ENCODE results near the gene NSMF. TPM values are rescaled to one million over a fixed set of nuclear protein-coding genes. Genes with fewer than 3 reads are reported as not detected.

The NSMF gene, protein sequence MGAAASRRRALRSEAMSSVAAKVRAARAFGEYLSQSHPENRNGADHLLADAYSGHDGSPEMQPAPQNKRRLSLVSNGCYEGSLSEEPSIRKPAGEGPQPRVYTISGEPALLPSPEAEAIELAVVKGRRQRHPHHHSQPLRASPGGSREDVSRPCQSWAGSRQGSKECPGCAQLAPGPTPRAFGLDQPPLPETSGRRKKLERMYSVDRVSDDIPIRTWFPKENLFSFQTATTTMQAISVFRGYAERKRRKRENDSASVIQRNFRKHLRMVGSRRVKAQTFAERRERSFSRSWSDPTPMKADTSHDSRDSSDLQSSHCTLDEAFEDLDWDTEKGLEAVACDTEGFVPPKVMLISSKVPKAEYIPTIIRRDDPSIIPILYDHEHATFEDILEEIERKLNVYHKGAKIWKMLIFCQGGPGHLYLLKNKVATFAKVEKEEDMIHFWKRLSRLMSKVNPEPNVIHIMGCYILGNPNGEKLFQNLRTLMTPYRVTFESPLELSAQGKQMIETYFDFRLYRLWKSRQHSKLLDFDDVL
- 56.1 and 57.6 TPM in 2 replicates for total RNA-seq

DNA sequence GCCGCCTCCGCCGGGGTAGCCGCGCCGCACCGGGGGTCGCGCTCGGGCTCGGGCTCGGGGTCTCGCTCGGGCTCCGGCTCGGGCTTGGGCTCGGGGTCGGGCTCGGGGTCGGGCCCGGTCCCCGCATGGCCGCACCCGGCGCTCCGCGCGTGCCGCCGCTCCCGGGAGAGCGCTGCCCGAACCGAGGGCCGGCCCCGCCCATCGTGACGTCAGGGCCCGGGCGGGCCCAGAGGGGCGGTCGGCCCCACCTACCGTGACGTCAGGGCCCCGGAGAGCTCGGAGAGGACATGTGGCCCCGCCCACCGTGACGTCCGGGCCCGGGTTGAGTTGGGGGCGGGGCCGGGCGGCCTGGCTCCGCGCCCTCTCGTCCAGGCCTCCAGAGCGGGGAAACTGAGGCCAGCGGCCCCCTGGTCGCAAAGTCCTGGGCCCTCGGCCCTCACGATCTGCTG, at the start of gene NSMF:
TSS of gene NSMF (minus strand) at position 183 of the 449 bp plus-strand sequence. CDS start 232 bp downstream, outside the sequence.
- intact Hi-C loops (cut with micrococcal nuclease) = loop anchor here (2.0 to 10.0 kb wide), 2 partner anchors 92 to 484 kb away; partner anchors contain the start of genes MRPL41, PNPLA7 and PTGDS
- peaks cover 11% of the 10 kb centered on the region for H3K4me1 Mint-ChIP-seq (ENCODE audit: low read depth)
- DNase-seq (ENCODE audit: low spot score) = peak; percentile 93
- peak within 1 kb of the TSS; percentile 13 for H3K4me3 Mint-ChIP-seq (ENCODE audit: low read depth)
- no peaks in the 10 kb centered on the region for H3K27me3 Mint-ChIP-seq (ENCODE audit: low read depth)
- H3K9me3 Mint-ChIP-seq = no peaks in the 10 kb centered on the region
- H3K36me3 Mint-ChIP-seq (ENCODE audit: low read depth) = peaks cover 18% of the 10 kb centered on the region
- H3K27ac Mint-ChIP-seq = peak within 1 kb of the TSS; percentile 65

DNA sequence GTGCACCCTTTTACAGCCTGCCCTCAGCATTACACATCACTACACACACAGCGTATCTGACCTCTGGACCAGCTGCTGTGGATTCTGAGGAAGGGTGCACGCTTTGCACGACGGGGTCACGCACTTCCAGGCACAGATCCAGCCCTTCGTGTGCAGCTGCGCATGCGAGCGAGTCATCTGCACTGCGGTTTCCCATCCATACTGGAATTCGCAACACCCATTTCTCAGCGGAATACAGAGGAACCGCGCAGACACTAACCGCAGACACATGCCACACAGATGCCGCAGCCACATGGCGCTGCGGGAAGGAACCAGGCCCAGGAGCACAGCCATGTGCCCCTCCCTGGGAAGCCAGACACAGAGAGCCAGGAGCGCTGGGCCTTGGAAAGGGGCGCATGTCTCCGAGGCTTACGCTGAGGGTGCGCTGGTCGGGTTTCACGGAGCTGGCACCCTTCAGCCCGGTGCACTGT, 47.6 kb upstream of the NSMF start:
- no peaks in the 10 kb centered on the region for H3K27me3 Mint-ChIP-seq (ENCODE audit: low read depth)
- no peak for DNase-seq (ENCODE audit: low spot score)
- H3K9me3 Mint-ChIP-seq = peaks cover 10% of the 10 kb centered on the region
- H3K36me3 Mint-ChIP-seq (ENCODE audit: low read depth) = peaks cover 4% of the 10 kb centered on the region
- H3K4me3 Mint-ChIP-seq (ENCODE audit: low read depth) = no peak overlapping the region
- H3K4me1 Mint-ChIP-seq (ENCODE audit: low read depth) = no peaks in the 10 kb centered on the region
- no peak overlapping the region for H3K27ac Mint-ChIP-seq
- intact Hi-C loops (cut with micrococcal nuclease) = no loop called here

DNA sequence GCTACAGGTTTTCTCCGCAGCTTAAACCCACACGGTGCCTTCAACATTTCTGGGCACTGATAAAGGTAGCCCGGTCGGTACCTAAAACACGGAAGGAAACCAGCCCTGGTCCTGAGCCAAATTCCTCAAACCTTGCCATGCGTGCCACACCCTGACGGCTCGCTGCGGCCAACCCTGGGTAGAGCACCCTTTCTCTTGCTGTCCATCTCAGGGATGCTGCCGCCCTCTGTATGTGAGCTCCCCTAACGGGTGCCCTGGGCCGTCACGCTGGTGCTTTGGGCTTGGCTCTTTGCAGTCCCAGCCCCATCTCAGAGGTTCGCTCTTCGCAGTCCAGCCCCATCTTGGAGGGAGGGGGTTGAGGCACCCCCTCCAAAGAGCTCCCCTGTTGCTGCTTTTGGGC, 47.1 kb upstream of the NSMF start:
- H3K4me3 Mint-ChIP-seq (ENCODE audit: low read depth) = no peak overlapping the region
- no peaks in the 10 kb centered on the region for H3K27me3 Mint-ChIP-seq (ENCODE audit: low read depth)
- peaks cover 10% of the 10 kb centered on the region for H3K9me3 Mint-ChIP-seq
- H3K4me1 Mint-ChIP-seq (ENCODE audit: low read depth) = no peaks in the 10 kb centered on the region
- intact Hi-C loops (cut with micrococcal nuclease) = no loop called here
- DNase-seq (ENCODE audit: low spot score) = no peak
- H3K36me3 Mint-ChIP-seq (ENCODE audit: low read depth) = peaks cover 4% of the 10 kb centered on the region
- H3K27ac Mint-ChIP-seq = no peak overlapping the region

DNA sequence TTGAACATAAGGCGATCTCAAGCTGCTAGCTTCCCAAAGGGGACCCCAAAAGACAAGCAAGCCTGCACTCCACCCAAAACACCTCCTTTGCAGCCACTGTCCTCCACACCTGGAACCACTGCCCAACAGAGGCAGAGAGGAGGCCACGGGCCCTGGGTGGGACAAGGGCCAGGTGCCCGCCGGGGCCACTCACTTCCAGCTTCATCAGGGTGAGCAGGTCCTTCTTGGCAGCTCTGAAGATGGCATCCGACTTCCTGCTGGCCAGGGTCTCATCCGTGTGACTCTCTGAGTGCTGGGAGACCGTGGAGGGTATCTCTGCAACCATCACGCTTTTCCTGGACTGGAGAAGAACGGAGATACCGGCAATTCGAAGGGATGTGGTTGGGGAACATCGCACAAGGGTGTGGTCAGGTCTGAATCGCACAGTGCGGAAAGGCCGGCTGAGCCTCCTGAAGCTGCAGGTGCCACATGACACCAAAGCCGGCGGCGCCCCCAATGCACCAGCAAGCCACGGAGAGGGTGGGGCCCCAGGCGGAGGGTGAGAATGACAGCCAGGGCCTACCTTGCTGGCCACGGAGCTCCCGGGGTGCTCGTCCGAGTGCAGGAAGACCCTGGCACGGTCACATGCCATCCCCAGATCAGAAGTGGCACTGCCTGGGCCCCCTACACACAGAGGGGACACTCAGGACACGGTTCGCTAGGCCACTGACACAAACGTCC, 46.4 kb upstream of the NSMF start:
- Mint-ChIP-seq H3K4me1 (ENCODE audit: low read depth) (no peaks in the 10 kb centered on the region), H3K27ac (no peak overlapping the region), H3K27me3 (ENCODE audit: low read depth) (no peaks in the 10 kb centered on the region), H3K4me3 (ENCODE audit: low read depth) (no peak overlapping the region), H3K9me3 (peaks cover 10% of the 10 kb centered on the region), H3K36me3 (ENCODE audit: low read depth) (peaks cover 4% of the 10 kb centered on the region)
- no peak for DNase-seq (ENCODE audit: low spot score)
- intact Hi-C loops (cut with micrococcal nuclease) = no loop called here

DNA sequence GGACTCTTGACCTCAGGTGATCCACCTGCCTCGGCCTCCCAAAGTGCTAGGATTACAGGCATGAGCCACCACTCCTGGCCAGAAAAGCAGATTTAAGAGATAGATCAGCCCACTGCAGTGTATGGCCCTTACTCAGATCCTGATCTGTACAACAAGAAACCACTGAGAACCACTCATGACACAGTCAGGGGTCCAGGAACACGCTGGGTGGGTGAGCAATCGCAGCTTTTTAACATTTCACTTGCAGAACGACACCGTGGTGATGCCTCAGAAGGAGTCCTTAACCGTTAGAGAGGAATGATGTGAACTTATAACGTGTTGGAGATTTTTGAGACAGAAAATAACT, 45.3 kb upstream of the NSMF start:
- H3K9me3 Mint-ChIP-seq = peaks cover 10% of the 10 kb centered on the region
- H3K36me3 Mint-ChIP-seq (ENCODE audit: low read depth) = peaks cover 4% of the 10 kb centered on the region
- DNase-seq (ENCODE audit: low spot score) = no peak
- H3K27me3 Mint-ChIP-seq (ENCODE audit: low read depth) = no peaks in the 10 kb centered on the region
- H3K27ac Mint-ChIP-seq = no peak overlapping the region
- no peaks in the 10 kb centered on the region for H3K4me1 Mint-ChIP-seq (ENCODE audit: low read depth)
- intact Hi-C loops (cut with micrococcal nuclease) = no loop called here
- H3K4me3 Mint-ChIP-seq (ENCODE audit: low read depth) = no peak overlapping the region

DNA sequence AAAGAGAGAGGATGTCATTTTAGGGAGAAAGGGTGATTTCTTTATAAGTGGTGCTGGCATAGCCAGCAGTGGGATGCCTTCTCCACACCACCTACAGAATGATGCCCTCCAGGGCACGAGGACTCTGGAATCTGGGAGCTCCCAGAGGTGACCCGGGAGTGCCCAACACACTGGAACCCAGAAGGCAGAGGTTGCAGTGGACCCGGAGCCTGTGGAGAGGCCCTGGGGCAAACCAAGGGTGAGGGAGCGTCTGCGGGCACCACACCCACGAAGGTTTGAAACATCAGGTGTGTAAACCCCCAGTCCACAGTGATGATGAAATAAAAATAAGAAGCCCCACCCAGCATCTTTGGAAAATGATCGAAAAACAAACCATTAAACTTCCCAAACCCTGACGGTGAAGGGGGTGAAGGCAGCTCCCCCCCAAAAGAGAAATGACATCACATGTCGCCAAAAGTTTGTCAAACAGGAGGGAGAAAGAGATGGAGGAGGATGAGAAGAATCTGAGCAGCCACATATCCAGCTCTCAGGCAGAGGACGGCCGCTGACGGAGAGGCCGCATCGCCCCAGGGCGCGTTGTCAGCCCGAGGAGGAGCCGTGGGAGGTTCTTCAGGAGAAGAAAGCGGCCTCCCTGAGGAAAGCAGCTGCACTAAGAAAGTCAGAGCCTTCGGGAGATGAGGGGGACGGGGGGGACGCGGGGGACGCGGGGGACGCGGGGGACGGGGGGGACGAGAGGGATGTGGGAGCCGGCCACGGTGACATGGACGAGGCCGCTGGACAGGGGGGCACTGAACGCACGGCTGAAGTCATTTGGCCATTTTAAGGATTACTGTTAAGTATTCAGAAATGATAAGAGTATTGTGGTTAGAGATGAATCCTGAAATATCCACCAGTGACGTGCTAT, 43.1 kb upstream of the NSMF start:
- peaks cover 4% of the 10 kb centered on the region for H3K36me3 Mint-ChIP-seq (ENCODE audit: low read depth)
- no peak overlapping the region for H3K27ac Mint-ChIP-seq
- H3K4me1 Mint-ChIP-seq (ENCODE audit: low read depth) = no peaks in the 10 kb centered on the region
- peaks cover 10% of the 10 kb centered on the region for H3K9me3 Mint-ChIP-seq
- DNase-seq (ENCODE audit: low spot score) = no peak
- no peak overlapping the region for H3K4me3 Mint-ChIP-seq (ENCODE audit: low read depth)
- intact Hi-C loops (cut with micrococcal nuclease) = no loop called here
- H3K27me3 Mint-ChIP-seq (ENCODE audit: low read depth) = no peaks in the 10 kb centered on the region

DNA sequence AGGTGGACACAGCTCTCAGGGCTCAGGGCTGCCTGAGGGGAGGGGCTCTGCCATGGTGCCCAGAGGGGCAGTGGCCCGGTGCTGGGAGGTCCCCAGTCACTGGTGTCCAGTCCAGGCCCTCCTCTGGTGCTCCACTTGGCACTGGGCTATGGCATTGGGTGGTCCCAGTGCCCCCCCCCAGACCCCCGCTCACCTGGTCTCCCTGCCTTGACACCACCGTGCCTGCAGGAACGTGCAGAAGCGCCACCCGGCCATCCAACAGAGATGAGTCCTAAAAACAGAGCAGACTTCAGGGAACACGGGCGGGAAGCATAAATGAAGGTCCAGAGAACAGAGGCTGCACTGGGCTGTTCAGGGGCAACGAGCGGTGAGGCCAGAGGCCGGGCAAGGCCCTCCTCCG, 42.3 kb upstream of the NSMF start:
- Mint-ChIP-seq H3K36me3 (ENCODE audit: low read depth) (peaks cover 4% of the 10 kb centered on the region), H3K27ac (no peak overlapping the region), H3K4me3 (ENCODE audit: low read depth) (no peak overlapping the region), H3K4me1 (ENCODE audit: low read depth) (no peaks in the 10 kb centered on the region), H3K27me3 (ENCODE audit: low read depth) (no peaks in the 10 kb centered on the region), H3K9me3 (peaks cover 10% of the 10 kb centered on the region)
- no peak for DNase-seq (ENCODE audit: low spot score)
- intact Hi-C loops (cut with micrococcal nuclease) = no loop called here

DNA sequence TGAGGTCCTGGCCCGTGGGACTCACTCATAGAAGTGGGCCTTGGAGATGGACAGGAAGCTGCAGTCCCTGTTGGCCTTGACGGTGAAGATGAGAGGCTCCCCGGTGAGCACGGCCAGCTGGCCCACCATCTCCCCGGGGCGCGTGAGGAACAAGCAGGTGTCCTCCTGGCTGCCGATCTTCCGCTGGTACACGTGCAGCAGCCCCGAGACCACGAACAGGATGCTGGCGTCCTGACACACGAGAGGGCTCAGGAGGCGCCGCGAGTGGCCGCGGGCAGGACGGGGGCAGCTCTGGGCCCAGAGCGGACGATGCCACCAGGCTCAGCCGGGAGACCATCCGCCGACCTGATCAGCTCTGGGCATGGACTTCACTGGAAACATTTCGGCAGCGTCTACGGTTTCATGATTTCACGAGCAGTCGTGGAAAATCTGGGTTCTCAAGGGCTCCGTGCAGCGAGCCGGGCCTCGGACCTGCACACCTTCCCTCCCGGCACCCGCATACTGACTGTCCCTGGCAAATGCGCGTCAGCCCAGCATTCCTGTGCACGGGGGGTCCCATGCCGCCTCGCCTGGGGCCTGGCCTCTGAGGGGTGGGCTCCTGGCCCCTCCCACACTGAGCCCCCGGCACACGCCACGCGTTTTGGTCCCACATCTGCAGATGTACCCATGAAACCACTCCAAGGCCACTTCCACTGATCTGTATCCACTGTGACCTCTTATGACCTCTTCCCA, 41.7 kb upstream of the NSMF start:
- Mint-ChIP-seq H3K9me3 (peaks cover 10% of the 10 kb centered on the region), H3K36me3 (ENCODE audit: low read depth) (peaks cover 4% of the 10 kb centered on the region), H3K4me1 (ENCODE audit: low read depth) (no peaks in the 10 kb centered on the region), H3K27me3 (ENCODE audit: low read depth) (no peaks in the 10 kb centered on the region), H3K27ac (no peak overlapping the region), H3K4me3 (ENCODE audit: low read depth) (no peak overlapping the region)
- intact Hi-C loops (cut with micrococcal nuclease) = no loop called here
- DNase-seq (ENCODE audit: low spot score) = no peak

DNA sequence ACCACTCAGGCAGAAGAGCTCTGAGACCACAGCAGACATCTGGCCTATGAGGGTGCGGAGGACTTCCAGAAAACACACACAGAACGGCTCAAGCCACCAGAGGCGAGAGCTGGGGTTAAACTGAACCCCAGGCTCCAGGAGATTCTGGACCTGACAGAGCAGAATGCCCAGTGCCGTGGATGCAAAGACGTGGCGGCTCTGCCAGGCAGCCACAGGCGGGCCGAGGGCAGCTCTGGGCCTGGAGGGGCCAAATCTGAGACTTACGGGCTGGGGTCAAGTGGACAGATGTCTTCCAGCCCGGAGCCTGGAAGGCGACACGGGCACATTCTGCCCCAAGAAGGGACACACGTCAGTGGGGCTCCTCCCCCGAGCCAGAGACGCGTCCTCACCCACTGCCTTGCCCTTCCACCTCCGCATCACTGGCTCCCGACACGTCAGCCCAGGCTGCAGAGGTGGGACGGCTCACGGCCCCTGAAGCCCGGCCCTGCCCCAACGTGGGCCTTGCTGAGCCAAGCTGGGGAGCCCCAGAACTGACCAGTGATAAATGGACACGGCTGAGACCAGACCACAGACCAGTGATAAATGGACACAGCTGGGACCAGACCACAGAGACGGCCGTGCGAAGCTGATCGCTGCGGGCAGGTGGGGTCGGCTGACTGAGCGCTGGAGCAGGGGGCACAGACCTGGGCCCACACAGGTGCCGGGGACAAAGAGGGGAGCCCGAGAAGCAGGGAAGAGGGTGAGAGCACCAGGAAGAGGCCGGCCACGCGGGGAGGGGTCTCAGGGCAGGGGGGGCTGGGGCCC, 40.9 kb upstream of the NSMF start:
- H3K9me3 Mint-ChIP-seq = peaks cover 10% of the 10 kb centered on the region
- no peaks in the 10 kb centered on the region for H3K4me1 Mint-ChIP-seq (ENCODE audit: low read depth)
- DNase-seq (ENCODE audit: low spot score) = no peak
- H3K27ac Mint-ChIP-seq = no peak overlapping the region
- intact Hi-C loops (cut with micrococcal nuclease) = no loop called here
- no peaks in the 10 kb centered on the region for H3K27me3 Mint-ChIP-seq (ENCODE audit: low read depth)
- peaks cover 4% of the 10 kb centered on the region for H3K36me3 Mint-ChIP-seq (ENCODE audit: low read depth)
- no peak overlapping the region for H3K4me3 Mint-ChIP-seq (ENCODE audit: low read depth)

DNA sequence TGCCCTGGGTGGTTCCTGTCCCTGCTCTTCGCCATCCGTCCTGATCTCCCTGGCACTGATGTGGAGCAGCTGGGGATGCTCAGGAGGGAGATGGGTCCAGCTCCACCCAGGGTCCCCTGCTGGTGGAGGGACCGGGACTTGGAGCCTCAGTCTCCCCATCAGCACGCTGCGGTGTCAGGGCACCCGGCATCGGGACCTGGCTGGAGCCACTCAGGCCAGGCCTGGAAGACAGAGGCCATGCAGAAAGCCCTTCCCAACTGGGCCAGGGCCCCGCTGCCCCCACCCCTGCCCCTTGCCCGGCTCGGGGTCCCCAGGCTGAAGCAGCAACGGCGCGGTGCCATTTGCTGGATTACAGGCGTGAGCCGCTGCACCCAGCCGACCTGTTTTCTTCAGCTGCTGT, 40.3 kb upstream of the NSMF start:
- H3K27me3 Mint-ChIP-seq (ENCODE audit: low read depth) = no peaks in the 10 kb centered on the region
- peaks cover under 1% of the 10 kb centered on the region for H3K4me1 Mint-ChIP-seq (ENCODE audit: low read depth)
- no peak for DNase-seq (ENCODE audit: low spot score)
- peaks cover 4% of the 10 kb centered on the region for H3K36me3 Mint-ChIP-seq (ENCODE audit: low read depth)
- intact Hi-C loops (cut with micrococcal nuclease) = no loop called here
- H3K9me3 Mint-ChIP-seq = peaks cover 10% of the 10 kb centered on the region
- H3K27ac Mint-ChIP-seq = no peak overlapping the region
- no peak overlapping the region for H3K4me3 Mint-ChIP-seq (ENCODE audit: low read depth)

DNA sequence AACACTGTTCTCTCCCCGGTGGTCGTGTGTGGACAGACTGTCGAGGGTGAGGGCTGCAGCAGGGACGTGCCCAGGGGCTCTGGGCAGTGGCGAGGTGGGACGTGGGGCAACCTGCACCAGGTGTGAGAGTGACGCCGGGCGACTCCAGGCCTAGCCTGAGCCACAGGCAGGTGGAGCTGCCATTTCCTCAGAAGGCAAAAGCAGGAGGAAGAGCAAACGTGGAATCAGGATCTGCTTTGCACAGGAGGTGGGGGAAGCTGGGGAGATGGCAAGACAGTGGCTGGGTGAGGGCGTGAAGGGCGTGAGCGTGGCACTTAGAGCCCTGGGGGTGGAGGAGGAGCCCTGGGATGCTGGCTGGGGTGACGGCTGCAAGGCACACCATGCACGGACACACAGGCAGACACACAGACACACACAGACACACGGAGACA, 39.6 kb upstream of the NSMF start:
- no peak overlapping the region for H3K4me3 Mint-ChIP-seq (ENCODE audit: low read depth)
- H3K36me3 Mint-ChIP-seq (ENCODE audit: low read depth) = peaks cover 4% of the 10 kb centered on the region
- no peak overlapping the region for H3K27ac Mint-ChIP-seq
- no peak for DNase-seq (ENCODE audit: low spot score)
- H3K27me3 Mint-ChIP-seq (ENCODE audit: low read depth) = no peaks in the 10 kb centered on the region
- H3K9me3 Mint-ChIP-seq = peaks cover 10% of the 10 kb centered on the region
- H3K4me1 Mint-ChIP-seq (ENCODE audit: low read depth) = peaks cover 4% of the 10 kb centered on the region
- intact Hi-C loops (cut with micrococcal nuclease) = no loop called here
